GM19238 (cell line): Measurements from ENCODE around the gene CEMIP2.
"Not testable (repeated sequence)": the region's sequence is repeated elsewhere in the genome, so short reads cannot be mapped to it uniquely, and the experiment has no call there.

Source experiments
- DNase-seq: peaks from one replicate; pipeline ENCODE4 v3.0.0; 2011; ENCODE audit warnings: low spot score; ENCODE audit not compliant: insufficient read length

CEMIP2 gene

DNA sequence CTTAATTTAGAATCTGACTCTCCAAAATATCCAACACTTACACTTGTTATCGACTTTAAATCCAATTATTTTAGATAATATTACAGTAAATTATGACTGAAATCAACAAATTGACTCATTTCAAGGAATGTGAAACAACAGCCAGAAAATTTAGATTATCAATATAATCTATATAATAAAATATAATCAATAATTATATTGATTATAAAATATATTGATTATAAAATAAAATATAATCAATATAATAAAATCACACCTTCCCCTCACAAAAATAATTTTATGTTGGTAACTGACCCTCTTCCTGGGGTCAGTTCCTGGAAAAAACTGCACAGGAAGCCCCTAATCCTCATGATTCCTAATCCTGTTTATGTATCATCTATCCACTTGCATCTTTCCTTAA, 91.1 kb downstream of the CEMIP2 start:
- DNase-seq = no peak

GRCh38 chr9:71676460-71676859, 91.9 kb downstream of the CEMIP2 start:
- no peak for DNase-seq

GRCh38 chr9:71675857-71676165, 92.5 kb downstream of the CEMIP2 start:
- DNase-seq = no peak

DNA sequence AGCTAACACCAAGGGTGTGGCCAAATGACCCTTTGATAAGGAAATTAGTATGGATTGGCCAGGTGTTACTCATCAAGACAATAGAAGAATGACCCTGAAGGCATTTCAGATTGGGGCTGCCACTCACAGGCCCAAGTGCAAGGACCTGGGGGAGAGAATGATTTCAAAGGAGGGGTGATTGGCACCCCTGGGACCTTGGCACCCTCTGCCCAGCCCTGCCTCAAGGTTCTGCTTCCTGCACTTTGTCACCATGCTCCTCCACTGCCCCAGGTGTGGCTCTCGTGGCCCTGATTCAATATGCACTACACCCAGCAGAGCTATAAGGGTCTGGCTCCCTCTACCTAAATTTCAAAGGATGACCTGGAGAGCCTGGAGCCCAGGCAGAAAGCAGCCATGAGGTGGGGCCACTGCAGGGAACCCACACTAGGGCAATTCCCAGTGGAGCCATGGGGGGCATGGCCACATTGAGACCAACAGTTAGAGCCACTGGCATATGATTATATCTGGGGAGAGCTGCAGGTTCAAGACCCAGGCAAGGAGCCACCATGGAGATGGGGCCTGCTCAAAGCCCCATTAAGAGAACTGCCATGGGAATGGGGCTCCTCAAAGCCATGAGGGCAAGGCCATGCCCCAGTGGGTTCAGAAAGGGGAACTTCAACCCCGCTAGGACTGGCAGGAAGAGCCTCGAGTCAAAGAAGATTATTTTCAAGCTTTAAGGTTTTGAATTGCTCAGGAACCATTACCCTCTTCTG, 93.0 kb downstream of the CEMIP2 start:
- no peak for DNase-seq

DNA sequence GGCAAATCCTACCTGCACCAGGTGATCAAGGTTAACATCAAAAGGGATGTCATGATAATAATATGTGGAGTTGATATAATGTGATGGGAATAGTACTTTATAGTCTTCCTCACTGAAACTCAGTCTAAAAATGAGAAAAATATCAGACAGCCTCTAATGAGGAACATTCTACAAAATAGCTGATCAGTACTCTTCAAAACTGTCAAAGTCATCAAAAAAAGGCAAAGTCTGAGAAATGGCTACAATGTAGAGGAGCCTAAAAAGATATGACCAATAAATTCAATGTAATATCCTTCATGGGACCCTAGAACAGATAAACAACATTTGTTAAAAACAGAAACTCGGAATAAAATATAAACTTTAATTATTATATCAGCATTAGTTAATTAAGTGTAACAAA, 95.7 kb downstream of the CEMIP2 start:
- DNase-seq = no peak

DNA sequence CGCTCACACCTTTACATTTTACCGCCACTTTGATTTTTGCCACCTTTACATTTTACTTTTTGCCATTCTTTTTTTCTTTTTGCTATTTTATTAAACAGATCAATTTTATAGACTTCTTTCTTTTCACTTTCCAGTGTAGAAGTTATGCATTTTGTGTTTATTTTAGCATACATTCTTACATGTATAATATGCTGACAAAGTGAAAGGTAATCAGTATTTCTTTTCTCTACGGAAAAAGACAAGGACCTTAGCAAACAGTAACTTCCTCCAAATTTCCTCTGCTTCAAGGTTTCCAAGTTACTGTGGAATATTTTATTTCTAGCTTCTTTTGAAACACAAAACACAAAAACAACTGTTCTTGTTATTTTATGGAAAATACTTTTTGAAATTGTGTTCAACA, 97.0 kb downstream of the CEMIP2 start:
- no peak for DNase-seq

DNA sequence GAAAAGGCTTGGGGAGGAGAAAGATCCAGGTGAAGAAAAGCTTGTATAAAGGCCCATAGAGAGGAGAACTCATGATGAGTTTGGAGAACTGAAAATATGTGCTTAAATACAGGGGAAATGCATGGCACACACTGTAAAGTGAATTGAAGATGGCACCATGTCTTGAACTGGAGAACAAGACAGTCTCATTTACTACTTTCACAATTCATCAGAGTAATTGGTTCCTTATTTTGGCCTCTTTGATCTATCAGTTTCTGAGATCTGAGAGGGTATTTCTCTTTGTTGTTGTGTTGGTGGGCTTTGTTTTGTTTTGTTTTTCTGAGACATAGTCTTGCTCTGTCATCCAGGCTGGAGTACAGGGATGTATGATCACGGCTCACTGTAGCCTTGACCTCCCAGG, 98.2 kb downstream of the CEMIP2 start:
- DNase-seq = no peak

- no peak for DNase-seq
Observed at GRCh38 chr9:71669284-71669995, 98.9 kb downstream of the CEMIP2 start.

- no peak for DNase-seq
Observed at GRCh38 chr9:71668717-71669116, 99.6 kb downstream of the CEMIP2 start.

DNA sequence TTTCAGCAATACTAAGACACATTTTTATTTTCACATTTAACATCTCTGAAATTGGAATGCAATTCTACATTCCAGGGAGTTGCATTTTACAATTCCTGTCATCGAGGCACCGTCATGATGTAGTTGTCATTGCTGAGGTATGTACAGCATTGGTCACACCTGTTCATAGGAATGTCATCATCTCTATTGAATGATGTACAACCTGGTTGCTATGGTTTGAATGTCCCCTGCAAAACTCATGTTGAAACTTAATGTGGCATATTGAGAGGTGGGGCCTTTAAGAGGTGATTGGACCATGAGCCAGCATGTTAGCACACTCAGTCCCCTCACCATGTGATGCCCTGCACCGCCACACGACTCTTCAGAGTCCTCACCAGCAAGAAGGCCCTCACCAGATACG, 103.1 kb downstream of the CEMIP2 start:
- no peak for DNase-seq

GRCh38 chr9:71664566-71664965, 103.7 kb downstream of the CEMIP2 start:
- no peak for DNase-seq

DNA sequence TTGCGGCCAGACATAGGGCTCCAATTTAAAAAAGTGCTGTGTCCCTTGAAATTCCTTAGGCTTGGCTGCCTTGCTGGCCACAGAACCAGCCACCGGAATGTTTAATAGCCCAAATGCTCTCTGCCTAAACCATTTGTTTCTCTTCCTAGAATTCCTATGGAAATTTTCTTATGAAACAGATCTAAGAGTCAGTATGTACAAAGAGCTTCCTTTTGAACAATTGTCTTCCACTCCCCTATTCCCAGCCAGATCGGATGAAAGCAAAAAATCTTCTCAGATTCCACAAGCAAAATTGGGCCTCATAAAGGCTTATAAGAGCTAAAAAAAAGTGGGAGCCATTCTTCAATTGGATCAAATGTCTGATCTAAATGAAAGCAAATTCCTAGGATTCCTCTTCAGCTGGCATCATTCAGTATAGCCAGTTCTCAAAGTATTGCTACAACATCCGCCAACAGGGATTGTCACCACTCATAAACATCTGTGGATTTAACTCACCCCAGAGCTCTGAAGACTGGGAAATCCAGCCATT, 104.3 kb downstream of the CEMIP2 start:
- no peak for DNase-seq

DNA sequence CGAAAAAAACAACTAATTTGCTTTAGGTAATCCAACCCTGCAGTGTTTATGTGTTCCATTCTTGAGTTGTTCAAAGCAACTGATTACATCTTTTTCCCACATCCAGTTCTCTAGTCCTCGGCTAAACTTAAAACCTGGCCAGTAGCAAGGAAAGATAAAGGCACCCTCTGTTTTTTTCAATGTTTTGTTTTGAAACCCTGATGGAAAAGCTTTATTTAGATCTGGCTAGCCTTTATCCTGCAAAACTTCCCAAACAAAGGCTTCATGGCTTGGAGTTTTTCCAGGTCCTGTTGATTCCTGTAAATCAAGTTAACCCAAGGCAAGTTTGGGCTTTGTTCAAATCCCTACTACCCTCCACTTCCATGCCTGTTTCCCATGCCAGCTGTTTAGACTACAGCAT, 105.1 kb downstream of the CEMIP2 start:
- no peak for DNase-seq

DNA sequence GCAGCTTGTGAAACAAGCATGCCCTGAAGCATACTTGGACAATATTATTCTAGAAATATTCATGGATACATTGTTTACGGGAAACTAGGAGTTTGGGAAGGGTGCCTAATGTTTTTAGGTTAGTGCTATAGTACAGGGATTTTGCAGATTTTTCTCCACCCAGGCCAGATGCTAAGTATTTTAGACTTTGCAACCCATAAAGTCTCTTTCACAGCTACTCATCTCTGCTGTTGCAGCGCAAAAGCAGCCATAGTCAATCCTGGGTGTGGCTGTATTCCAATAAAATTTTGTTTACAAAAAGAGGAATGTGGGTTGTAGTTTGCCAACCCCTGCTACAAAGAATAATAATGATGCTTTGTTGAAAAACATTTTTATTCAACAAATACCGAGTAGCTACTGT, 106.2 kb downstream of the CEMIP2 start:
- no peak for DNase-seq

DNA sequence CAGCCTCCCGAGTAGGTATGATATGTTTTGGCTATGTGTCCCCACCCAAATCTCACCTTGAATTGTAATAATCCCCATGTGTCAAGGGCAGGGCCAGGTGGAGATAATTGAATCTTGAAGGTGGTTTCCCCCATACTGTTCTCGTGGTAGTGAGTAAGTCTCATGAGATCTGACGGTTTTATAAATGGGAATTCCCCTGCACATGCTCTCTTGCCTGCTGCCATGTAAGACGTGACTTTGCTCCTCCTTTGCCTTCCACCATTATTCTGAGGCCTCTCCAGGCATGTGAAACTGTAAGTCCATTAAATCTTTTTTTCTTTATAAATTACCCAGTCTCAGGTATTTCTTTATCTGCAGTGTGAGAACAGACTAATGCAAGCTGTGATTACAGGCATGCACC, 111.0 kb downstream of the CEMIP2 start:
- not testable (repeated sequence) for DNase-seq

DNA sequence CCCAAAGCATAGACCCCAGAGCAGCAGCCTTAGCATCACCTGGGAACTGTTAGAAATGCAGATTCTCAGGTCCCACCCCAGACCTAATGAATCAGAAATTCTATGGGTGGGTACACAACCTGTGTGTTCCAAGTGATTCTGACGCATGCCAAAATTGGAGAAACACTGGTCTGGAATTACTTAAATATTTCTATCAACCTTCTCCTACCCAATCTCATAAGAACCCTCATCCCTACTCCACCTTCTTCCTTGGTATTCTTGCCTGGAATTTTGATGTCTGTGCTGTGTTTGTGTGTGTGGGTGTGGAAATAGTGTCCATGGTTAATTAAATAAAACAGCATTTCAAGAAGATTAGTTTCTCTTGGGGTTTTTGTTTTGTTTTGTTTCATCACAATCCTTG, 111.8 kb downstream of the CEMIP2 start:
- DNase-seq = no peak

GRCh38 chr9:71655778-71656177, 112.5 kb downstream of the CEMIP2 start:
- DNase-seq = no peak

GRCh38 chr9:71655141-71655540, 113.2 kb downstream of the CEMIP2 start:
- DNase-seq = no peak

DNA sequence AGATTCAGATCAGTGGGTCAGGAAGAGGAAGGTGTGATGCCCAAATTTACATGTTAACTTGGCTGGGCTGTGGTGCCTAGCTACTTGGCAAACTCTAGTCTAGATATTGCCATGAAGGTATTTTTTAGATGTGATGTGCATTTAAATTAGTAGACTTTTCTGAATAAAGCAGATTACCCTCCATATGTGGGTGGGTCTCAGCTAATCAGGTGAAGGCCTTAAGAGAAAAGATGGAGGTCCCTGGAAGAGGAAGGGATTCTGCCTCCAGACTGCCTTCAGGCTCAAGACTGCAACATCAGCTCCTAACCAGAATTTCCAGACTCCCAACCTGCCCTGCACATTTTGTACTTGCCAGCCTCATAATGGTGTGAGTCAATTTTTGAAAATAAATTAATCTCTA, 115.8 kb downstream of the CEMIP2 start:
- DNase-seq = no peak

DNA sequence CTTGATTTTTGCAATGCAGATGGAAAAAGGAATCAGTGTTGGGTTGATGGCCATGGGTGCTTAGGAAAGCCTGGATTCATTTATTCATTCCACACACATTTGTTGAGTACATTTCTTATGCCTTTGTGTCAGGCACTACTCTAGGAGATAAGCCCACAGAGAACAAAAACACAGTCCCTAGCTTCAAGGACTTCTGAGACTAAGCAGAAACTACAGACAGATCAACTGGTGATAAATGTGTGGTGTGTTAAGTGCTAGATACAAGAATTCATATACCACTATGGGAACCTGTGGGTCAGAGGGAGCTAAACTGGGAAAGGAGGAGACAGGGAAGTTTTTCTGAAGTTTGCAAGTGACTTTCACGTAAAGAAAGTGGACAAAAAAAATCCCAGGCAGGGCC, 119.9 kb downstream of the CEMIP2 start:
- no peak for DNase-seq

DNA sequence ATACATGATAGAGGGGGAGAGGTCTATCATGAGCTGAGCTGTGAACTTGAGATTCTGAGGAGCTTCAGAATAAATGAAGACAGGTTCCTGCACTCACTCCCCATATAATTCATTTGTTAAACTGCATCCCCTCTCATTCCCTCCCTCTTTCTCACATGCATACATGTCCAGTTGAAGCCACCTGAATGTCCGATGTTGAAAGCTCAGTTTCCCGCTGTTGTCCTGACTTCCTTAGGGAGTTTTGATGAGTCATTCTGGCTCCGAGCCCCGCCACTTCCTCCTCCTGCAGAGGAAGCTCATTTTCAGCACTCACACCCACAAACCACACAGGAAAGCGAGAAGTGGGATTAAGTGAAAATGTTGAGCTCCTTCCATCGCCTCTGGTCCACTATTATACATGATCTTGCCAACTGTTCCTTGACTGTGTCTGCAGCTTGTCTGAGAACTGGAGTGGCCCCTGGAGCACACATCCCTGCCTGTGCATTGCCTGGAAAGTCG, 121.2 kb downstream of the CEMIP2 start:
- DNase-seq = peak; percentile 2

- DNase-seq = no peak
Observed at GRCh38 chr9:71646131-71646530, 122.2 kb downstream of the CEMIP2 start.

DNA sequence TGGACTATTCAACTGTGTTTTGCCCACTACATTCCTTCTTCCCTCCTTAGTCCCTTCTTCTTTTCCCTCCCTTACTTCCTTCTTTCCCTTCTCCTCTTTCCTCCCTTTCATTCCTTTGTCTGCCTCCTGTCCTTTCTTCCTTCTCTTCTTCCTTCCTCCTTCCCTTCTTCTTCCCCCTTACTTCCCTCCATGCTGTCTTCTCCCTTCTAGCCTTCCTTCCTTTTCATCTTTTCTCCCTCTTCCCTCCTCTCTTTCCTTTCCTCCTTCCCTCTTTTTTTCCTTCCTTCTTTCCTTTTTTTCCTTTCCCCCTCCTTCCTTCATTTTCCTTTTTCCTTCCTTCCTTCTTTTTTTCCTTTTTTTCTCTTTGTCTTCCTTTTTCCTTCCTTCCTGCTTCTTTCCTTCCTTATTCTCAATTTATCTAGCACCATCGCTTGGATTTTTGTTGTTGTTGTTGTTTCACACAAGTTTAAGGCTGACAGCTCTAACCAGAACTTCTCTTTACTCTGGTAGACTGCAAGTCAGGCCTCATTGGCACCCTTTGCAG, 123.4 kb downstream of the CEMIP2 start:
- no peak for DNase-seq
